GM12874 (cell line): ENCODE measurements around the gene SLC38A9.

Source experiments
- CTCF ChIP-seq: IDR thresholded peaks from 2 replicates; pipeline ENCODE4 v1.5.1; 2011; ENCODE audit warnings: low read depth, mild to moderate bottlenecking, control low read depth, low read length, moderate library complexity; ENCODE audit not compliant: insufficient read depth

SLC38A9 gene

GRCh38 chr5:55715519-55716078, 3.5 kb upstream of the SLC38A9 start:
- TF ChIP-seq CTCF: no peak

GRCh38 chr5:55714749-55715148, 2.6 kb upstream of the SLC38A9 start:
- TF ChIP-seq CTCF: no peak

- no peak for TF ChIP-seq CTCF
Measured at GRCh38 chr5:55714339-55714738, 2.2 kb upstream of the SLC38A9 start.

GRCh38 chr5:55713871-55714270, 1.7 kb upstream of the SLC38A9 start:
- TF ChIP-seq CTCF: no peak

DNA sequence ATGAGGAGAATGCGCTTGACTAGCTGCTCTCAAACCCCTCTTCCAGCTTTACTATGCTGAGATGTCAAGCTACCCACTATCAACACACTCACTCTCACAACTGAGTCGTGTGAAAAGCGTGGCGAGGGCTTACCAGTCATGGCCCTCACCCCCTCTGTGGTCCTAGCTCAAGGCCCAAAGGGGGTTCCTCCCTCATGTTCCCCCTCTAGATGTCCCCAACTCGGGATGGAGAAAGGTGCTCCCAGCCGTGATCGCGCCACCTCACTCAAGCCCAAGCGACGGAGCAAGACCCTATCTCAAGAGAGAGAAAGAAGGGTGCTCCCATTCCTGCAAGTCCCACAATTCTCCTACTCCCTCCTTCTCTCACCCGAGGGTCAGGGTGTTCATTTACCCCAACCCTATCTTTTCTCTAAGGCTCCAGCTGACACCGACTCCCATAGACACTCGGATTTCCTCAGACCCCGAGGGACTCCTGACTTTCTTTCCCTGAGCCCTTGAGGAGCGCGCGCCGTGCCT, 559 bp downstream of the SLC38A9 start:
- TF ChIP-seq CTCF: no peak

GRCh38 chr5:55708732-55709131, 3.4 kb downstream of the SLC38A9 start:
- no peak for TF ChIP-seq CTCF

GRCh38 chr5:55706230-55706629, 5.9 kb downstream of the SLC38A9 start:
- TF ChIP-seq CTCF: no peak
